ENCODE results near the gene ENHO.

ENHO gene

GRCh38 chr9:34522971-34523797 is at the start of gene ENHO:
TSS of gene ENHO (minus strand) at chr9:34522990. CDS start at chr9:34521695, 1,295 bp downstream.
- DNase-seq = peak; percentile 92

GRCh38 chr9:34572092-34572491 is 49.3 kb upstream of the ENHO start:
- no peak for DNase-seq

- no peak for DNase-seq
Observed at GRCh38 chr9:34571481-34571810, 48.7 kb upstream of the ENHO start.

- no peak for DNase-seq
Observed at GRCh38 chr9:34570809-34571480, 48.2 kb upstream of the ENHO start.

GRCh38 chr9:34570376-34570775 is 47.6 kb upstream of the ENHO start:
- no peak for DNase-seq

- no peak for DNase-seq
Observed at GRCh38 chr9:34568774-34569173, 46.0 kb upstream of the ENHO start.

- DNase-seq = no peak
Observed at GRCh38 chr9:34568133-34568532, 45.3 kb upstream of the ENHO start.

- DNase-seq = no peak
Observed at GRCh38 chr9:34566972-34567371, 44.2 kb upstream of the ENHO start.

- no peak for DNase-seq
Observed at GRCh38 chr9:34566322-34566721, 43.5 kb upstream of the ENHO start.

- no peak for DNase-seq
Observed at GRCh38 chr9:34565856-34566255, 43.1 kb upstream of the ENHO start.

GRCh38 chr9:34564617-34565016 is 41.8 kb upstream of the ENHO start:
- DNase-seq = no peak

- DNase-seq = no peak
Observed at GRCh38 chr9:34563262-34563661, 40.5 kb upstream of the ENHO start.

GRCh38 chr9:34562135-34562745 is 39.5 kb upstream of the ENHO start:
- no peak for DNase-seq

GRCh38 chr9:34560599-34561214 is 37.9 kb upstream of the ENHO start:
- no peak for DNase-seq

- DNase-seq = no peak
Observed at GRCh38 chr9:34559624-34560455, 37.0 kb upstream of the ENHO start.

- no peak for DNase-seq
Observed at GRCh38 chr9:34558919-34559623, 36.3 kb upstream of the ENHO start.

- DNase-seq = no peak
Observed at GRCh38 chr9:34558364-34558763, 35.6 kb upstream of the ENHO start.

- DNase-seq = no peak
Observed at GRCh38 chr9:34557426-34558321, 34.9 kb upstream of the ENHO start.

GRCh38 chr9:34556949-34557348 is 34.2 kb upstream of the ENHO start:
- no peak for DNase-seq

GRCh38 chr9:34555936-34556525 is 33.2 kb upstream of the ENHO start:
- DNase-seq = no peak

GRCh38 chr9:34555500-34555899 is 32.7 kb upstream of the ENHO start:
- DNase-seq = no peak
